HG02885 (cell line): ENCODE measurements around the gene PPP6R1.

Experiments
- ATAC-seq: cut with Tn5 transposase; IDR thresholded peaks from one replicate; pipeline ENCODE4 v1.9.1; 2021; ENCODE audit warnings: mild to moderate bottlenecking; ENCODE audit not compliant: unreplicated experiment, poor library complexity

Gene PPP6R1

GRCh38 chr19:55198651-55199050 is 60.2 kb downstream of the PPP6R1 start:
- ATAC-seq = no peak

- ATAC-seq = no peak
Observed at GRCh38 chr19:55197528-55197927, 61.3 kb downstream of the PPP6R1 start.

GRCh38 chr19:55196803-55197202 is 62.0 kb downstream of the PPP6R1 start:
- ATAC-seq = no peak

DNA sequence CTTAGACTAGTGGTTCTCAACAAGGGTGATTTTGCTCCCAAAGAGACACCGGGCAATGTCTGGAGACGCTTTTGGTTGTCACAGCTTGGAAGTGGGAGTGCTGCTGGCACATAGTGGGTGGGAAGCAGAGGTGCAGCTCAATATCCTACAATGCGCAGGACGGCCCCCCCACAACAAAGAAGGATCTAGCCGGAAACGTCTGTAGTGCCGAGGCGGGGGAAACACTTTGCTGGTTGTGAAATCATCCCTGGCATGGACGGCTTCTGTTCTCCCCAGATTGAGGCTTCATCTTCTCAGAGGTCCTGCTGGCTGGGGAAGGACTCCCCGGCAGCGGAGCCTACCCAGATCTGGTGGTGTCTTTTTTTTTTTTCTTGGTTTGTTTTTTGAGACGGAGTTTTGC is 65.3 kb downstream of the PPP6R1 start:
- no peak for ATAC-seq

GRCh38 chr19:55189403-55189835 is 69.4 kb downstream of the PPP6R1 start:
- ATAC-seq = no peak

DNA sequence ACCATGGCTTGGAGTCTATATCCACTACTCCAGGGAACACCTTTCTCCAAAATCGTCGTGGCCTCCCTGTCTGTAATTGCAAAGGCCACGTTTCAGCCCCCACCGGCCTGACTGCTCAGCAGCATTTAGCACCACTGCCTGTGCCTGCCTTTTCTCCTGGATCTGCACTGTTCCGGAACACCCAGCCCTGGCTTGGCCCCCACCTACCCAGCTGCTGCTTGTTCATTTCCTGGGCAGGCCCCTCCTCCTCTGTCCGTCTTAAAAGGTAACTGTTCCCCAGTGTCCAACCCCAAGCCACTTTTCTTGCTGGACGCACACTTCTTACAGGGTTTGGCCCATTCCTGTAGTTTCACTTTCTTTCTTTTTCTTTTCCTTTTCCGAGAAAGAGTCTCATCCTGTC is 70.2 kb downstream of the PPP6R1 start:
- ATAC-seq = no peak

DNA sequence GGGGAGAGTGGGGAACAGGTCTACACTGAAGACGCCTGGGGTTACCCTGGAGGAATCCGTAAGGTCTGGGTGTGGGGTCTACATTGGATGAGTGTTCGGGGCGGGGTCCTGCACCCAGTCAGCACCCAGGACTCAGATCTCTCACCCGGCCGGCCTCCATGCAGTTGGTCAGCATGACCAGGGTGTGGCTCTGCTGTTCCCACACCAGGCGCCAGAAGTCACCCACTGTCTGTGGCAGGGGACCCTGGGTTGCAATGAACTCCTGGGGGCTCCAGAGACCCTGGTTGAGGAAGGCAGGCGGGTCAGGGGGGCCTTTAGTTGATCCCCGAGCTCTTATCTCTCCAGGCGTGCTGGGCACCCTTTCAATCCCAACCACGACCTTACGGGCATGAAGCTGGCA is 72.7 kb downstream of the PPP6R1 start:
- no peak for ATAC-seq

- ATAC-seq = no peak
Observed at GRCh38 chr19:55181740-55182139, 77.1 kb downstream of the PPP6R1 start.
